Body of pancreas (tissue), 4 donors: ENCODE measurements around the gene ECM1. TPM values are rescaled to one million over a fixed set of nuclear protein-coding genes. Genes with fewer than 3 reads are reported as not detected.

Experiments
- ATAC-seq: fragments of 150-250 bp; one replicate; pipeline ENCODE4 v1.9.1; 2016
- DNase-seq, 4 donors: peaks; one replicate each; pipeline ENCODE4 v3.0.0-alpha.2; 2019
- H3K27ac ChIP-seq, 4 donors: fragments of 200-600 bp; sonication (generic); 1 replicate in 3 of 4; 2 replicates in 1 of 4; pipeline versions ENCODE4 v1.5.1 to v1.6.1; 2016 to 2019; ENCODE audit warnings: mild to moderate bottlenecking in 1 of 4, mixed read lengths in 1 of 4, moderate library complexity in 1 of 4
- H3K27me3 ChIP-seq, 2 donors: fragments of 200-600 bp; sonication (generic); one replicate each; pipeline ENCODE4 v1.6.0; 2016; ENCODE audit warnings: mild to moderate bottlenecking in 1 of 2
- H3K36me3 ChIP-seq, 2 donors: fragments of 200-600 bp; sonication (generic); replicated peaks in 1 of 2; 2 replicates each; pipeline ENCODE4 v1.5.1; 2016; ENCODE audit warnings: low read depth in 2 of 2; ENCODE audit not compliant: insufficient read depth in 1 of 2
- H3K4me1 ChIP-seq: fragments of 200-600 bp; sonication (generic); one replicate; pipeline ENCODE4 v1.6.0; 2016
- H3K4me3 ChIP-seq, 2 donors: fragments of 200-600 bp; sonication (generic); 1 replicate in 1 of 2; 2 replicates in 1 of 2; pipeline ENCODE4 v1.5.1; 2016 to 2019
- H3K9me3 ChIP-seq, 3 donors: fragments of 200-600 bp; sonication (generic); 1 replicate in 2 of 3; 2 replicates in 1 of 3; pipeline ENCODE4 v1.5.1; 2016
- CTCF ChIP-seq, 7 experiments: fragments of 450-650 bp in 4 of 7; fragments of 200-600 bp in 3 of 7; sonication (generic) in 3 of 7; IDR thresholded peaks; one replicate each; pipeline ENCODE4 v1.5.1; 2016 to 2019; ENCODE audit warnings: antibody characterized with exemption in 7 of 7
- POLR2A ChIP-seq, 3 donors: fragments of 450-650 bp; IDR thresholded peaks; one replicate each; pipeline ENCODE4 v1.6.1; 2016; ENCODE audit warnings: antibody characterized with exemption in 3 of 3, mild to moderate bottlenecking in 2 of 3
- WGBS, 2 donors: methylation state at CpG; one replicate each; pipeline ENCODE4 v1.1.5; 2017; 5-methylcytosine and 5-hydroxymethylcytosine counted together
- intact Hi-C: fragments of 100-400 bp; cut with DNase I; formaldehyde crosslinking; loops from one replicate; pipeline ENCODE4 v1.15.1; 2023
- total RNA-seq, 2 donors: library from RNA; depleted of rRNA; stranded (reverse); fragments of >200 nt; gene quantifications; one replicate each; pipeline ENCODE4 v1.1.0, GENCODE V29; 2016

Gene ECM1
- total RNA-seq, 2 donors from 2014 or later: 1.3 to 2.1 TPM

GRCh38 chr1:150513351-150513791 is 5.5 kb downstream of the ECM1 start:
- H3K9me3 ChIP-seq: no peaks in the 10 kb centered on the region
- TF ChIP-seq CTCF (IDR thresholded peaks at IDR 0.05): no peak
- TF ChIP-seq POLR2A (IDR thresholded peaks at IDR 0.05): no peak
- no peak overlapping the region for H3K4me3 ChIP-seq
- H3K4me1 ChIP-seq: peaks cover 33% of the 10 kb centered on the region
- intact Hi-C loops: no loop called here
- H3K27ac ChIP-seq: no peak overlapping the region
- DNase-seq (no peak), ATAC-seq (no peak)
- 75 to 93% methylated on average over 7 of the region's 7 CpGs for WGBS, 2 donors
- no peaks in the 10 kb centered on the region for H3K36me3 ChIP-seq
- H3K27me3 ChIP-seq: no peaks in the 10 kb centered on the region

GRCh38 chr1:150514260-150514659 is 6.4 kb downstream of the ECM1 start:
- Histone ChIP-seq H3K27me3 (no peaks in the 10 kb centered on the region), H3K4me3 (no peak overlapping the region), H3K27ac (no peak overlapping the region), H3K9me3 (no peaks in the 10 kb centered on the region), H3K36me3 (no peaks in the 10 kb centered on the region), H3K4me1 (peaks cover 33% of the 10 kb centered on the region)
- no peak for DNase-seq
- TF ChIP-seq POLR2A (IDR thresholded peaks at IDR 0.05) (no peak), CTCF (IDR thresholded peaks at IDR 0.05) (no peak)
- 88 to 93% methylated on average over 9 of the region's 9 CpGs for WGBS, 2 donors
- no peak for ATAC-seq
- intact Hi-C loops: no loop called here

GRCh38 chr1:150514913-150515327 is 7.0 kb downstream of the ECM1 start:
- ATAC-seq (no peak), DNase-seq (no peak)
- Histone ChIP-seq H3K4me1 (peaks cover 33% of the 10 kb centered on the region), H3K9me3 (no peaks in the 10 kb centered on the region), H3K36me3 (no peaks in the 10 kb centered on the region), H3K27me3 (no peaks in the 10 kb centered on the region), H3K4me3 (peak overlapping the region; percentile 24 to 28), H3K27ac (peak overlapping the region; percentile 79 to 84 (median 82))
- intact Hi-C loops: no loop called here
- no peak for TF ChIP-seq CTCF (IDR thresholded peaks at IDR 0.05)
- WGBS, 2 donors: 20 to 41% methylated on average over 16 to 21 of the region's 21 CpGs

- WGBS, 2 donors: 0 to 1% methylated on average over 17 to 54 of the region's 54 CpGs
- peak; percentile 96 to 99 (median 98) for DNase-seq
- H3K36me3 ChIP-seq: no peaks in the 10 kb centered on the region
- no peaks in the 10 kb centered on the region for H3K9me3 ChIP-seq
- H3K4me1 ChIP-seq: peaks cover 33% of the 10 kb centered on the region
- intact Hi-C loops: no loop called here
- peak within 1 kb of the TSS; percentile 79 to 84 (median 82) for H3K27ac ChIP-seq
- TF ChIP-seq POLR2A (IDR thresholded peaks at IDR 0.05) (peak in 2 of 3 donors; percentile 48 to 64), CTCF (IDR thresholded peaks at IDR 0.05) (peak in 3 of 7 experiments; percentile 20 to 43 (median 28))
- H3K27me3 ChIP-seq: no peaks in the 10 kb centered on the region
- peak; percentile 99 for ATAC-seq
- H3K4me3 ChIP-seq: peak within 1 kb of the TSS; percentile 24 to 28
Observed at GRCh38 chr1:150515328-150516049, 7.6 kb downstream of the ECM1 start, which contains the start of gene FALEC. Gene FALEC, plus strand, starts transcription at chr1:150515752.
